Liver (tissue), 9 donors: ENCODE measurements around the gene RALGPS1. TPM values are rescaled to one million over a fixed set of nuclear protein-coding genes. Genes with fewer than 3 reads are reported as not detected.

Experiments
- DNase-seq: peaks from one replicate; pipeline ENCODE4 v3.0.0-alpha.2; 2017; ENCODE audit warnings: low spot score
- H3K27ac ChIP-seq, 2 donors: one replicate each; pipeline ENCODE4 v1.7.0; 2013; ENCODE audit warnings: inconsistent platforms in 2 of 2, low read length in 2 of 2, control low read depth in 1 of 2, low read depth in 1 of 2, mild to moderate bottlenecking in 1 of 2
- H3K27me3 ChIP-seq, 4 donors: one replicate each; pipeline versions ENCODE4 v1.6.1 to v1.7.0; 2013; ENCODE audit warnings: low read length in 3 of 4, inconsistent platforms in 1 of 4, mild to moderate bottlenecking in 1 of 4, moderate library complexity in 1 of 4; ENCODE audit not compliant: control insufficient read depth in 4 of 4, insufficient read depth in 4 of 4
- H3K36me3 ChIP-seq, 4 donors: one replicate each; pipeline versions ENCODE4 v1.6.1 to v1.7.0; 2013; ENCODE audit warnings: low read length in 3 of 4, mild to moderate bottlenecking in 3 of 4, low read depth in 1 of 4, moderate library complexity in 1 of 4; ENCODE audit not compliant: control insufficient read depth in 4 of 4, insufficient read depth in 3 of 4
- H3K4me1 ChIP-seq, 4 donors: one replicate each; pipeline versions ENCODE4 v1.6.1 to v1.7.0; 2013; ENCODE audit warnings: low read length in 3 of 4, mild to moderate bottlenecking in 3 of 4, moderate library complexity in 1 of 4; ENCODE audit not compliant: control insufficient read depth in 4 of 4, insufficient read depth in 4 of 4
- H3K4me3 ChIP-seq, 3 donors: one replicate each; pipeline versions ENCODE4 v1.6.1 to v1.7.0; 2013; ENCODE audit warnings: low read length in 3 of 3, control low read depth in 1 of 3, low read depth in 1 of 3, mild to moderate bottlenecking in 1 of 3
- H3K9ac ChIP-seq, 2 donors: one replicate each; pipeline ENCODE4 v1.7.0; 2013; ENCODE audit warnings: low read length in 2 of 2, mild to moderate bottlenecking in 2 of 2, moderate library complexity in 2 of 2, control low read depth in 1 of 2, low read depth in 1 of 2
- H3K9me3 ChIP-seq, 4 donors: one replicate each; pipeline versions ENCODE4 v1.6.1 to v1.7.0; 2013; ENCODE audit warnings: low read length in 3 of 4; ENCODE audit not compliant: control insufficient read depth in 4 of 4
- EGR1 ChIP-seq, 2 donors: IDR thresholded peaks; 2 replicates each; pipeline ENCODE4 v1.6.1; 2016 to 2018; ENCODE audit warnings: antibody characterized with exemption in 2 of 2, low read depth in 2 of 2
- FOXA1 ChIP-seq: IDR thresholded peaks from 2 replicates; pipeline ENCODE4 v1.6.1; 2016; ENCODE audit warnings: antibody characterized with exemption
- GABPA ChIP-seq, 2 donors: IDR thresholded peaks in 1 of 2; conservative IDR thresholded peaks in 1 of 2; 2 replicates each; pipeline ENCODE4 v1.6.1; 2016; ENCODE audit warnings: antibody characterized with exemption in 2 of 2, mild to moderate bottlenecking in 1 of 2, moderate library complexity in 1 of 2
- HNF4A ChIP-seq, 2 donors: conservative IDR thresholded peaks; 2 replicates each; pipeline ENCODE4 v1.6.1; 2016; ENCODE audit warnings: antibody characterized with exemption in 2 of 2, mild to moderate bottlenecking in 2 of 2
- NR2F2 ChIP-seq: IDR thresholded peaks from 2 replicates; pipeline ENCODE4 v1.6.1; 2016; ENCODE audit warnings: antibody characterized with exemption
- RAD21 ChIP-seq, 2 donors: IDR thresholded peaks; 2 replicates each; pipeline ENCODE4 v1.6.1; 2016; ENCODE audit warnings: antibody characterized with exemption in 2 of 2, mild to moderate bottlenecking in 2 of 2
- RXRA ChIP-seq, 2 donors: IDR thresholded peaks; 2 replicates each; pipeline ENCODE4 v1.6.1; 2017 to 2018; ENCODE audit warnings: antibody characterized with exemption in 2 of 2, mild to moderate bottlenecking in 1 of 2
- SP1 ChIP-seq: IDR thresholded peaks from 2 replicates; pipeline ENCODE4 v1.6.1; 2018; ENCODE audit warnings: antibody characterized with exemption, mild to moderate bottlenecking
- YY1 ChIP-seq: IDR thresholded peaks from 2 replicates; pipeline ENCODE4 v1.6.1; 2016; ENCODE audit warnings: antibody characterized with exemption, mild to moderate bottlenecking
- WGBS: extraction: QIAGEN DNeasy Blood & Tissue Kit; methylation state at CpG from one replicate; pipeline ENCODE4 v1.1.7; 2013; 5-methylcytosine and 5-hydroxymethylcytosine counted together
- polyA plus RNA-seq, 2 donors: library from polyadenylated mRNA; stranded (reverse) in 1 of 2; unstranded in 1 of 2; fragments of 200-250 nt in 1 of 2; fragments of >200 nt in 1 of 2; fragmentation: Nextera tagmentation in 1 of 2; extraction: Ambion mirVana in 1 of 2; gene quantifications; one replicate each; pipeline versions ENCODE4 v1.2.1 to v1.2.3, GENCODE V29; 2013 to 2015
- total RNA-seq, 2 donors: library from RNA; depleted of rRNA; stranded (reverse); fragments of >200 nt; gene quantifications; one replicate each; pipeline ENCODE4 v1.2.3, GENCODE V29; 2014
- TF ChIP-seq, protein P1 (sequence below): IDR thresholded peaks from 2 replicates; pipeline ENCODE4 v1.6.1; 2016; ENCODE audit warnings: antibody characterized with exemption
- TF ChIP-seq, protein P2 (sequence below): IDR thresholded peaks from 2 replicates; pipeline ENCODE4 v1.6.1; 2016; ENCODE audit warnings: antibody characterized with exemption
- TF ChIP-seq, protein P3 (sequence below): fragments of 150-350 bp; IDR thresholded peaks from 2 replicates; pipeline ENCODE4 v1.5.1; 2017; ENCODE audit warnings: improper control_type of control experiment, low read depth, low read length; ENCODE audit not compliant: missing input control
- TF ChIP-seq, protein P4 (sequence below): IDR thresholded peaks from 2 replicates; pipeline ENCODE4 v1.6.1; 2016; ENCODE audit warnings: antibody characterized with exemption, mild to moderate bottlenecking
- donor health status: healthy.
- donor health status: healthy.
- donor health status: healthy.
- donor health status: healthy.
- donor health status: healthy.

RALGPS1 gene
- total and polyA plus RNA-seq, 4 donors, result 1.4 to 2.7 (median 2.0) TPM

DNA sequence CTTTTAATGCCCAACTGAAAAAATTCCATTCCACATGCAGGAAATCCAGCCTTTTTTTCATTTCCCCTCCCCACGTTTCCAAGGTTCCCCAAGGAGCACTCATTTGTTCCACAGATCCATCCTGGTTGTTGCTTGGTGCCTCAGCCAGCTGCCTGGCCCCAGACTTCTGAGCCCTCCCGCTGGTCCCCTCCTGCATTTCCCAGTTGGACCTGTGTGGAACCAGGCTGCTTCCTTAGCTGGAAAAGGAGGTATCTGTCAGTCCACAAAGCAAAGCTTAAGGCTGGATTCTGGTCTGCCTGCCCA is 163.0 kb downstream of the RALGPS1 start:
- DNase-seq, result no peak
- Histone ChIP-seq H3K4me1 (no peaks in the 10 kb centered on the region), H3K27me3 (no peaks in the 10 kb centered on the region), H3K27ac (no peak overlapping the region), H3K36me3 (no peaks in the 10 kb centered on the region), H3K9me3 (no peaks in the 10 kb centered on the region), H3K4me3 (no peak overlapping the region), H3K9ac (no peak overlapping the region)
- WGBS, result 84% methylated on average over 2 of the region's 2 CpGs
- TF ChIP-seq, protein P1, sequence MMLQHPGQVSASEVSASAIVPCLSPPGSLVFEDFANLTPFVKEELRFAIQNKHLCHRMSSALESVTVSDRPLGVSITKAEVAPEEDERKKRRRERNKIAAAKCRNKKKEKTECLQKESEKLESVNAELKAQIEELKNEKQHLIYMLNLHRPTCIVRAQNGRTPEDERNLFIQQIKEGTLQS, result no peak

DNA sequence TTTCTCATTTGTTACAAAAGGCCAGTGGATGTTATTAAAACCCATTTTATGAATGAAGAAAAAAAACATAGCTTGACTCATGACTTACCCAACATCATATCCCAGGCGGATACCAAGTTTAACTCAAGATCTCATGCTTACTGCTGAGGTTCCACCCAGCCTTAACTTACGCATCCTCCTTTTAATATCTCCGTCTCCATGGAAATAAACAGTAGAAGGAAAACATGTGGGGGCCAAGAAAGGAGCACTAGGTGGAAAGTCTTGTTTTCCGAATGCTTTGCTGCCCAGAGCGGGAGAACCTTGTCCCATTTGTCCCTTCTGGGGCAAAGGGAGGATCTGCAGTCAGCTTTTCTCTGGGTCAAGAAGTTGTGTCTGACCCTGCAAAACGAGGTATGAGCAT is 163.8 kb downstream of the RALGPS1 start:
- H3K9me3 ChIP-seq, result no peaks in the 10 kb centered on the region
- H3K4me3 ChIP-seq, result no peak overlapping the region
- H3K9ac ChIP-seq, result no peak overlapping the region
- no peaks in the 10 kb centered on the region for H3K4me1 ChIP-seq
- H3K27me3 ChIP-seq, result no peaks in the 10 kb centered on the region
- H3K27ac ChIP-seq, result no peak overlapping the region
- DNase-seq, result no peak
- TF ChIP-seq NR2F2 (no peak), SP1 (no peak), HNF4A (conservative IDR thresholded peaks at IDR 0.05) (no peak), RAD21 (IDR thresholded peaks at IDR 0.05) (no peak), YY1 (no peak), RXRA (IDR thresholded peaks at IDR 0.05) (no peak)
- TF ChIP-seq, protein P2, sequence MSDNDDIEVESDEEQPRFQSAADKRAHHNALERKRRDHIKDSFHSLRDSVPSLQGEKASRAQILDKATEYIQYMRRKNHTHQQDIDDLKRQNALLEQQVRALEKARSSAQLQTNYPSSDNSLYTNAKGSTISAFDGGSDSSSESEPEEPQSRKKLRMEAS, result no peak
- TF ChIP-seq, protein P3, sequence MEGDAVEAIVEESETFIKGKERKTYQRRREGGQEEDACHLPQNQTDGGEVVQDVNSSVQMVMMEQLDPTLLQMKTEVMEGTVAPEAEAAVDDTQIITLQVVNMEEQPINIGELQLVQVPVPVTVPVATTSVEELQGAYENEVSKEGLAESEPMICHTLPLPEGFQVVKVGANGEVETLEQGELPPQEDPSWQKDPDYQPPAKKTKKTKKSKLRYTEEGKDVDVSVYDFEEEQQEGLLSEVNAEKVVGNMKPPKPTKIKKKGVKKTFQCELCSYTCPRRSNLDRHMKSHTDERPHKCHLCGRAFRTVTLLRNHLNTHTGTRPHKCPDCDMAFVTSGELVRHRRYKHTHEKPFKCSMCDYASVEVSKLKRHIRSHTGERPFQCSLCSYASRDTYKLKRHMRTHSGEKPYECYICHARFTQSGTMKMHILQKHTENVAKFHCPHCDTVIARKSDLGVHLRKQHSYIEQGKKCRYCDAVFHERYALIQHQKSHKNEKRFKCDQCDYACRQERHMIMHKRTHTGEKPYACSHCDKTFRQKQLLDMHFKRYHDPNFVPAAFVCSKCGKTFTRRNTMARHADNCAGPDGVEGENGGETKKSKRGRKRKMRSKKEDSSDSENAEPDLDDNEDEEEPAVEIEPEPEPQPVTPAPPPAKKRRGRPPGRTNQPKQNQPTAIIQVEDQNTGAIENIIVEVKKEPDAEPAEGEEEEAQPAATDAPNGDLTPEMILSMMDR, result no peak
- TF ChIP-seq, protein P4, sequence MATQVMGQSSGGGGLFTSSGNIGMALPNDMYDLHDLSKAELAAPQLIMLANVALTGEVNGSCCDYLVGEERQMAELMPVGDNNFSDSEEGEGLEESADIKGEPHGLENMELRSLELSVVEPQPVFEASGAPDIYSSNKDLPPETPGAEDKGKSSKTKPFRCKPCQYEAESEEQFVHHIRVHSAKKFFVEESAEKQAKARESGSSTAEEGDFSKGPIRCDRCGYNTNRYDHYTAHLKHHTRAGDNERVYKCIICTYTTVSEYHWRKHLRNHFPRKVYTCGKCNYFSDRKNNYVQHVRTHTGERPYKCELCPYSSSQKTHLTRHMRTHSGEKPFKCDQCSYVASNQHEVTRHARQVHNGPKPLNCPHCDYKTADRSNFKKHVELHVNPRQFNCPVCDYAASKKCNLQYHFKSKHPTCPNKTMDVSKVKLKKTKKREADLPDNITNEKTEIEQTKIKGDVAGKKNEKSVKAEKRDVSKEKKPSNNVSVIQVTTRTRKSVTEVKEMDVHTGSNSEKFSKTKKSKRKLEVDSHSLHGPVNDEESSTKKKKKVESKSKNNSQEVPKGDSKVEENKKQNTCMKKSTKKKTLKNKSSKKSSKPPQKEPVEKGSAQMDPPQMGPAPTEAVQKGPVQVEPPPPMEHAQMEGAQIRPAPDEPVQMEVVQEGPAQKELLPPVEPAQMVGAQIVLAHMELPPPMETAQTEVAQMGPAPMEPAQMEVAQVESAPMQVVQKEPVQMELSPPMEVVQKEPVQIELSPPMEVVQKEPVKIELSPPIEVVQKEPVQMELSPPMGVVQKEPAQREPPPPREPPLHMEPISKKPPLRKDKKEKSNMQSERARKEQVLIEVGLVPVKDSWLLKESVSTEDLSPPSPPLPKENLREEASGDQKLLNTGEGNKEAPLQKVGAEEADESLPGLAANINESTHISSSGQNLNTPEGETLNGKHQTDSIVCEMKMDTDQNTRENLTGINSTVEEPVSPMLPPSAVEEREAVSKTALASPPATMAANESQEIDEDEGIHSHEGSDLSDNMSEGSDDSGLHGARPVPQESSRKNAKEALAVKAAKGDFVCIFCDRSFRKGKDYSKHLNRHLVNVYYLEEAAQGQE, result no peak
- no peaks in the 10 kb centered on the region for H3K36me3 ChIP-seq
- WGBS, result 97% methylated on average over 6 of the region's 6 CpGs

DNA sequence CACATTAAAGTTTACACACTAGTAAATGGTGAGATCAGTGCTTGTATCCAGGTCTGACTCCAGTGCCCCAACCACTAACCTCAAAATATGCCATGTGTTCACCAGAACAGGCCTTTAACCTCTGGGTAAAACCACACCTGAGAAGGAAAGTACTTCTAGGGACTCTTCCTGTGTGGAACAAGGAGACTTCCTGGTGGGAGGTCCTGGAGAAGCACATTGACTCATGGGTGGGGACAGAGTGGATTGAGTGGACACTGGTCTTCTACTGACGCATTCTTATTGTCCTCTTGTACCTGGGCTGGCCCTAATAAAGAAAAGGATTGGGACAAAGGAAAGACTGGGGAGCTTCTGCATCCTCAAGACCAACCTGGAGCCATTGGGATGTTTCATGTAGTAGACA is 164.4 kb downstream of the RALGPS1 start:
- TF ChIP-seq, protein P2, result no peak
- TF ChIP-seq GABPA (IDR thresholded peaks at IDR 0.05 in 1 of 2, conservative IDR thresholded peaks at IDR 0.05 in 1 of 2) (no peak), EGR1 (IDR thresholded peaks at IDR 0.05; ENCODE audit: low read depth in 2 of 2) (no peak), FOXA1 (no peak), RXRA (IDR thresholded peaks at IDR 0.05) (no peak)
- TF ChIP-seq, protein P1, result no peak
- Histone ChIP-seq H3K4me3 (no peak overlapping the region), H3K4me1 (no peaks in the 10 kb centered on the region), H3K9ac (no peak overlapping the region), H3K27me3 (no peaks in the 10 kb centered on the region), H3K36me3 (no peaks in the 10 kb centered on the region), H3K9me3 (no peaks in the 10 kb centered on the region), H3K27ac (no peak overlapping the region)
- DNase-seq, result no peak
- WGBS, result 98% methylated on average over 1 of the region's 1 CpG
